Measurements from ENCODE around the gene SLC1A2.

The SLC1A2 gene

GRCh38 chr11:35381709-35382322 lies 37.5 kb downstream of the SLC1A2 start:
- Histone ChIP-seq H3K9ac (ENCODE audit: low read depth, low read length, poor library complexity, severe bottlenecking) (no peak overlapping the region), H3K79me2 (ENCODE audit: insufficient read depth, low read length) (no peaks in the 10 kb centered on the region), H2AFZ (ENCODE audit: low read length) (no peak overlapping the region), H3F3A (ENCODE audit: low read depth) (no peaks in the 10 kb centered on the region), H3K4me3 (ENCODE audit: low read length, poor library complexity, severe bottlenecking) (no peak overlapping the region), H3K4me2 (ENCODE audit: low read depth, low read length, poor library complexity, severe bottlenecking) (no peak overlapping the region), H3K27me3 (ENCODE audit: insufficient read depth, low read length, poor library complexity, severe bottlenecking) (no peaks in the 10 kb centered on the region), H3K4me1 (ENCODE audit: insufficient read depth, low read length, poor library complexity, severe bottlenecking) (no peaks in the 10 kb centered on the region), H3K36me3 (ENCODE audit: insufficient read depth, low read length) (no peaks in the 10 kb centered on the region), H3K9me3 (ENCODE audit: insufficient read depth, low read depth, low read length) (no peaks in the 10 kb centered on the region), H3K9me2 (replicated peaks; ENCODE audit: low read depth, low read length) (no peaks in the 10 kb centered on the region), H4K20me1 (ENCODE audit: insufficient read depth, low read length, poor library complexity, severe bottlenecking) (no peaks in the 10 kb centered on the region)
- no peak for TF ChIP-seq EZH2phosphoT487 (IDR thresholded peaks at IDR 0.05; ENCODE audit: borderline replicate concordance)
- TF ChIP-seq CTCF (conservative IDR thresholded peaks at IDR 0.05; ENCODE audit: low read length): no peak

DNA sequence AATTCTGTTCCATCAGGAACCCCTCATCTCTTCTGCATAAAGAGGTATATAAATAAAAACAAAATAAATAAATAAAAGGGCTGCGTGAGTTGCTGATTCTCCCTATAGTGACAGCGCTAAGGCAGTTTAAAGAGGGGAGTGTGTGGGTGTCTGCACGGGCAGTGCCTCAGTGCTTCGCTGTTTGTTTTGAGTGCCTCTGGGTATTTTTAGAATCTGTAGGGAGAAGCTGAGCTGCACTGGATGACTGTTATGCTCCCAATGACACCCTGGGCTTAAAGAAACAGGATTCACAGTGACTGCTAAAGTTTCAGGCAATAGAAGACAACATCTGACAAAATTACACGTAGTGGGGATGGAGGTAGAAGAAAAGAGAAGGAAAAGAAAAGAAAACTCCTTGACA lies 38.8 kb downstream of the SLC1A2 start:
- H3K4me1 ChIP-seq (ENCODE audit: insufficient read depth, low read length, poor library complexity, severe bottlenecking): no peaks in the 10 kb centered on the region
- TF ChIP-seq CTCF (conservative IDR thresholded peaks at IDR 0.05; ENCODE audit: low read length): no peak
- TF ChIP-seq EZH2phosphoT487 (IDR thresholded peaks at IDR 0.05; ENCODE audit: borderline replicate concordance): no peak
- H3K79me2 ChIP-seq (ENCODE audit: insufficient read depth, low read length): no peaks in the 10 kb centered on the region
- no peaks in the 10 kb centered on the region for H3K36me3 ChIP-seq (ENCODE audit: insufficient read depth, low read length)
- no peak overlapping the region for H3K9ac ChIP-seq (ENCODE audit: low read depth, low read length, poor library complexity, severe bottlenecking)
- H2AFZ ChIP-seq (ENCODE audit: low read length): no peak overlapping the region
- H3K9me3 ChIP-seq (ENCODE audit: insufficient read depth, low read depth, low read length): no peaks in the 10 kb centered on the region
- H3F3A ChIP-seq (ENCODE audit: low read depth): no peaks in the 10 kb centered on the region
- H3K4me2 ChIP-seq (ENCODE audit: low read depth, low read length, poor library complexity, severe bottlenecking): no peak overlapping the region
- no peaks in the 10 kb centered on the region for H4K20me1 ChIP-seq (ENCODE audit: insufficient read depth, low read length, poor library complexity, severe bottlenecking)
- no peaks in the 10 kb centered on the region for H3K9me2 ChIP-seq (replicated peaks; ENCODE audit: low read depth, low read length)
- no peaks in the 10 kb centered on the region for H3K27me3 ChIP-seq (ENCODE audit: insufficient read depth, low read length, poor library complexity, severe bottlenecking)
- H3K4me3 ChIP-seq (ENCODE audit: low read length, poor library complexity, severe bottlenecking): no peak overlapping the region

GRCh38 chr11:35377262-35377661 lies 42.1 kb downstream of the SLC1A2 start:
- Histone ChIP-seq H3K36me3 (ENCODE audit: insufficient read depth, low read length) (no peaks in the 10 kb centered on the region), H3K4me2 (ENCODE audit: low read depth, low read length, poor library complexity, severe bottlenecking) (no peak overlapping the region), H3K9me2 (replicated peaks; ENCODE audit: low read depth, low read length) (no peaks in the 10 kb centered on the region), H3F3A (ENCODE audit: low read depth) (no peaks in the 10 kb centered on the region), H3K4me1 (ENCODE audit: insufficient read depth, low read length, poor library complexity, severe bottlenecking) (no peaks in the 10 kb centered on the region), H3K27me3 (ENCODE audit: insufficient read depth, low read length, poor library complexity, severe bottlenecking) (no peaks in the 10 kb centered on the region), H3K9ac (ENCODE audit: low read depth, low read length, poor library complexity, severe bottlenecking) (no peak overlapping the region), H3K9me3 (ENCODE audit: insufficient read depth, low read depth, low read length) (no peaks in the 10 kb centered on the region), H2AFZ (ENCODE audit: low read length) (no peak overlapping the region), H4K20me1 (ENCODE audit: insufficient read depth, low read length, poor library complexity, severe bottlenecking) (no peaks in the 10 kb centered on the region), H3K79me2 (ENCODE audit: insufficient read depth, low read length) (no peaks in the 10 kb centered on the region), H3K4me3 (ENCODE audit: low read length, poor library complexity, severe bottlenecking) (no peak overlapping the region)
- TF ChIP-seq EZH2phosphoT487 (IDR thresholded peaks at IDR 0.05; ENCODE audit: borderline replicate concordance) (no peak), CTCF (conservative IDR thresholded peaks at IDR 0.05; ENCODE audit: low read length) (no peak)

Measured in Loucy (cell line).